Measurements from ENCODE around the gene HOXD4.

DNA sequence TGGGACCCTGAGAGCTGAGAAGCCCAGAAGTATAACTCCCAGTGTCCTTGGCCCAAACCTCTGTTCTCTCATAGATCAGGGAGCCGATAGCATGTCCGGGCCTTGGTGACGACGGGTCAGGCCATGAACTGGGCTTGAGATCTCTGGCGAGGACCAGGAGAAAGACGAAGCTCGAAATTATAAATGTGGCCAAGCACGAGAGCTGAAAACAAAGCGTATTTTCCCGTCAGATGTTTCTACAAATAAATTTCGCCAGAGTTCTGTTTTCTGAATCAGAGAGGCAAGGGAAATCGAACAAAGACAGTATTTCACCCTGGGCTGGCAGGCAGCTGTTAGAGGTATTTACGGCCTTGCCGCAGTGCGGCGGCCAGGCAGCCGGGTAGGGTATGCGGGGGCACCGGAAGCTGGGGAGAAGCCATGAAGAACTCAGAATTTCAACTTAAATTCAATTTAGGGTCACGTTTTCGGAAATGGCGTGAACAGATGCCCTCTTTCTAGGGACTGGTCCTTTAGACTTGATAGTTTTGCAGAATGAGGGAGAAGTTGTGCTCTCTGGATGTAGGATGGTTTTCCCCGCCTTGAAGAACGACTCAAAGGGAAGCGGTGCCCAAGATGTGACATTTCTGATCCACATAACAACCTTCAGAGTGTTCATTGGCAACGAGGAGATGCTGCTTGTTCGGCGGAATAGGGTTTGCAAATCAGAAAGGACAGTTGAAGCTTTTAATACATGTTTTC, 12.3 kb upstream of the HOXD4 start:
- TF ChIP-seq, protein P1, sequence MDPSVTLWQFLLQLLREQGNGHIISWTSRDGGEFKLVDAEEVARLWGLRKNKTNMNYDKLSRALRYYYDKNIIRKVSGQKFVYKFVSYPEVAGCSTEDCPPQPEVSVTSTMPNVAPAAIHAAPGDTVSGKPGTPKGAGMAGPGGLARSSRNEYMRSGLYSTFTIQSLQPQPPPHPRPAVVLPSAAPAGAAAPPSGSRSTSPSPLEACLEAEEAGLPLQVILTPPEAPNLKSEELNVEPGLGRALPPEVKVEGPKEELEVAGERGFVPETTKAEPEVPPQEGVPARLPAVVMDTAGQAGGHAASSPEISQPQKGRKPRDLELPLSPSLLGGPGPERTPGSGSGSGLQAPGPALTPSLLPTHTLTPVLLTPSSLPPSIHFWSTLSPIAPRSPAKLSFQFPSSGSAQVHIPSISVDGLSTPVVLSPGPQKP (IDR thresholded peaks at IDR 0.05; ENCODE audit: borderline replicate concordance, low read depth, low read length), result no peak
- TF ChIP-seq, protein P2, sequence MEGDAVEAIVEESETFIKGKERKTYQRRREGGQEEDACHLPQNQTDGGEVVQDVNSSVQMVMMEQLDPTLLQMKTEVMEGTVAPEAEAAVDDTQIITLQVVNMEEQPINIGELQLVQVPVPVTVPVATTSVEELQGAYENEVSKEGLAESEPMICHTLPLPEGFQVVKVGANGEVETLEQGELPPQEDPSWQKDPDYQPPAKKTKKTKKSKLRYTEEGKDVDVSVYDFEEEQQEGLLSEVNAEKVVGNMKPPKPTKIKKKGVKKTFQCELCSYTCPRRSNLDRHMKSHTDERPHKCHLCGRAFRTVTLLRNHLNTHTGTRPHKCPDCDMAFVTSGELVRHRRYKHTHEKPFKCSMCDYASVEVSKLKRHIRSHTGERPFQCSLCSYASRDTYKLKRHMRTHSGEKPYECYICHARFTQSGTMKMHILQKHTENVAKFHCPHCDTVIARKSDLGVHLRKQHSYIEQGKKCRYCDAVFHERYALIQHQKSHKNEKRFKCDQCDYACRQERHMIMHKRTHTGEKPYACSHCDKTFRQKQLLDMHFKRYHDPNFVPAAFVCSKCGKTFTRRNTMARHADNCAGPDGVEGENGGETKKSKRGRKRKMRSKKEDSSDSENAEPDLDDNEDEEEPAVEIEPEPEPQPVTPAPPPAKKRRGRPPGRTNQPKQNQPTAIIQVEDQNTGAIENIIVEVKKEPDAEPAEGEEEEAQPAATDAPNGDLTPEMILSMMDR (conservative IDR thresholded peaks at IDR 0.05; ENCODE audit: low read depth, low read length), result no peak
- TF ChIP-seq MXI1 (IDR thresholded peaks at IDR 0.05; ENCODE audit: borderline replicate concordance, low read depth, low read length) (no peak), CEBPB (IDR thresholded peaks at IDR 0.05; ENCODE audit: low read depth, low read length) (no peak), MAZ (IDR thresholded peaks at IDR 0.05; ENCODE audit: borderline replicate concordance, low read depth, low read length) (no peak), POLR2A (IDR thresholded peaks at IDR 0.05; ENCODE audit: low read depth, low read length) (no peak), RFX5 (IDR thresholded peaks at IDR 0.05; ENCODE audit: low read depth, low read length) (no peak)
- TF ChIP-seq, protein P3, sequence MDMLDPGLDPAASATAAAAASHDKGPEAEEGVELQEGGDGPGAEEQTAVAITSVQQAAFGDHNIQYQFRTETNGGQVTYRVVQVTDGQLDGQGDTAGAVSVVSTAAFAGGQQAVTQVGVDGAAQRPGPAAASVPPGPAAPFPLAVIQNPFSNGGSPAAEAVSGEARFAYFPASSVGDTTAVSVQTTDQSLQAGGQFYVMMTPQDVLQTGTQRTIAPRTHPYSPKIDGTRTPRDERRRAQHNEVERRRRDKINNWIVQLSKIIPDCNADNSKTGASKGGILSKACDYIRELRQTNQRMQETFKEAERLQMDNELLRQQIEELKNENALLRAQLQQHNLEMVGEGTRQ (IDR thresholded peaks at IDR 0.05; ENCODE audit: low read depth, low read length), result no peak
